ENCODE measurements around the gene TXK.

DNA sequence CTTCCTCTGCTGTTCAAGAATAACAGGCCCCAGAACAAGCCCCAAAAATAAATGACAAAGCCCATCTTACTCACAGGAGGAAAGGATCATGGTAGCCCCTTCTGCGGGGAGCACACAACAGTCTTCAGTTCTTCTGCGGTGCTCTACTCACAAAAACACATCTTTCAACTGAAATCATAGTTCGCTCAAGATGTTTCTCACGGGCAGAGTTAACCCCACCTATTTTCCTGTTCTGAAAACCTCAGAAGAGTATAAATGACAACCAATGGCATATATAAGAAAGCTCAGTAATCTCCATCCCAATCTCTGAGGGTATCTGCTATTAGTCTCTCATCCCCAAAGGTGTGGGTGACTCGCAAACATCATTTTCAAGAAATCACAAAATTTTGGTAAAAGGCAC is at the start of gene TXK:
- TF ChIP-seq, protein P1, sequence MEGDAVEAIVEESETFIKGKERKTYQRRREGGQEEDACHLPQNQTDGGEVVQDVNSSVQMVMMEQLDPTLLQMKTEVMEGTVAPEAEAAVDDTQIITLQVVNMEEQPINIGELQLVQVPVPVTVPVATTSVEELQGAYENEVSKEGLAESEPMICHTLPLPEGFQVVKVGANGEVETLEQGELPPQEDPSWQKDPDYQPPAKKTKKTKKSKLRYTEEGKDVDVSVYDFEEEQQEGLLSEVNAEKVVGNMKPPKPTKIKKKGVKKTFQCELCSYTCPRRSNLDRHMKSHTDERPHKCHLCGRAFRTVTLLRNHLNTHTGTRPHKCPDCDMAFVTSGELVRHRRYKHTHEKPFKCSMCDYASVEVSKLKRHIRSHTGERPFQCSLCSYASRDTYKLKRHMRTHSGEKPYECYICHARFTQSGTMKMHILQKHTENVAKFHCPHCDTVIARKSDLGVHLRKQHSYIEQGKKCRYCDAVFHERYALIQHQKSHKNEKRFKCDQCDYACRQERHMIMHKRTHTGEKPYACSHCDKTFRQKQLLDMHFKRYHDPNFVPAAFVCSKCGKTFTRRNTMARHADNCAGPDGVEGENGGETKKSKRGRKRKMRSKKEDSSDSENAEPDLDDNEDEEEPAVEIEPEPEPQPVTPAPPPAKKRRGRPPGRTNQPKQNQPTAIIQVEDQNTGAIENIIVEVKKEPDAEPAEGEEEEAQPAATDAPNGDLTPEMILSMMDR (IDR thresholded peaks at IDR 0.05): no peak
- TF ChIP-seq POLR2A (IDR thresholded peaks at IDR 0.05): no peak

All from lower leg skin (tissue), 3 donors.